Measurements from ENCODE around the gene NCOA1.
"Not testable (repeated sequence)": the region's sequence is repeated elsewhere in the genome, so short reads cannot be mapped to it uniquely, and the experiment has no call there.

DNA sequence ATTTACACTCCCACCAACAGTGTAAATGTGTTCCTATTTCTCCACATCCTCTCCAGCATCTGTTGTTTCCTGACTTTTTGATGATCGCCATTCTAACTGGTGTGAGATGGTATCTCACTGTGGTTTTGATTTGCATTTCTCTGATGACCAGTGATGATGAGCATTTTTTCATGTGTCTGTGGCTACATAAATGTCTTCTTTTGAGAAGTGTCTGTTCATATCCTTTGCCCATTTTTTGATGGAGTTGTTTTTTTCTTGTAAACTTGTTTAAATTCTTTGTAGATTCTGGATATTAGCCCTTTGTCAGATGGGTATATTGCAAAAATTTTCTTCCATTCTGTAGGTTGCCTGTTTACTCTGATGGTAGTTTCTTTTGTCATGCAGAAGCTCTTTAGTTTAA is 41.0 kb downstream of the NCOA1 start:
- TF ChIP-seq, protein P1, sequence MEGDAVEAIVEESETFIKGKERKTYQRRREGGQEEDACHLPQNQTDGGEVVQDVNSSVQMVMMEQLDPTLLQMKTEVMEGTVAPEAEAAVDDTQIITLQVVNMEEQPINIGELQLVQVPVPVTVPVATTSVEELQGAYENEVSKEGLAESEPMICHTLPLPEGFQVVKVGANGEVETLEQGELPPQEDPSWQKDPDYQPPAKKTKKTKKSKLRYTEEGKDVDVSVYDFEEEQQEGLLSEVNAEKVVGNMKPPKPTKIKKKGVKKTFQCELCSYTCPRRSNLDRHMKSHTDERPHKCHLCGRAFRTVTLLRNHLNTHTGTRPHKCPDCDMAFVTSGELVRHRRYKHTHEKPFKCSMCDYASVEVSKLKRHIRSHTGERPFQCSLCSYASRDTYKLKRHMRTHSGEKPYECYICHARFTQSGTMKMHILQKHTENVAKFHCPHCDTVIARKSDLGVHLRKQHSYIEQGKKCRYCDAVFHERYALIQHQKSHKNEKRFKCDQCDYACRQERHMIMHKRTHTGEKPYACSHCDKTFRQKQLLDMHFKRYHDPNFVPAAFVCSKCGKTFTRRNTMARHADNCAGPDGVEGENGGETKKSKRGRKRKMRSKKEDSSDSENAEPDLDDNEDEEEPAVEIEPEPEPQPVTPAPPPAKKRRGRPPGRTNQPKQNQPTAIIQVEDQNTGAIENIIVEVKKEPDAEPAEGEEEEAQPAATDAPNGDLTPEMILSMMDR (conservative IDR thresholded peaks at IDR 0.05), result not testable (repeated sequence)
- not testable (repeated sequence) for TF ChIP-seq EZH2 (IDR thresholded peaks at IDR 0.05; ENCODE audit: low read depth)
